DND-41 (cell line): ENCODE data around the gene UNC119B.
A peak's percentile ranks its signal among the peaks of the same experiment; 100 is the strongest.

Experiments
- ATAC-seq: fragments of 200-7000 bp; cut with Tn5 transposase; 3 replicates; pipeline ENCODE4 v1.9.1; 2021; ENCODE audit warnings: low read depth; ENCODE audit not compliant: insufficient read depth
- DNase-seq: peaks from one replicate; pipeline ENCODE4 v3.0.0-alpha.2; 2020
- H2AFZ ChIP-seq: 2 replicates; pipeline ENCODE4 v1.6.0; 2012; ENCODE audit warnings: low read depth, low read length
- H3K27ac ChIP-seq: 2 replicates; pipeline ENCODE4 v1.5.1; 2012; ENCODE audit warnings: low read length, inconsistent platforms
- H3K27me3 ChIP-seq: fragments of 200-600 bp; sonication (generic); 2 replicates; pipeline ENCODE4 v1.6.0; 2012; ENCODE audit warnings: low read length, mild to moderate bottlenecking, inconsistent platforms; ENCODE audit not compliant: insufficient read depth, poor library complexity
- H3K36me3 ChIP-seq: 2 replicates; pipeline ENCODE4 v1.5.1; 2012; ENCODE audit warnings: low read length, inconsistent platforms; ENCODE audit not compliant: insufficient read depth
- H3K4me1 ChIP-seq: 2 replicates; pipeline ENCODE4 v1.5.1; 2012; ENCODE audit warnings: mild to moderate bottlenecking, low read length; ENCODE audit not compliant: insufficient read depth
- H3K4me2 ChIP-seq: 2 replicates; pipeline ENCODE4 v1.6.0; 2012; ENCODE audit warnings: mild to moderate bottlenecking, moderate library complexity, low read length, inconsistent platforms; ENCODE audit not compliant: insufficient read depth
- H3K4me3 ChIP-seq, 2 experiments: fragments of 200-600 bp in 1 of 2; shearing (Covaris generic) in 1 of 2; 2 replicates each; pipeline ENCODE4 v1.5.1; 2012 to 2016; ENCODE audit warnings: inconsistent platforms in 2 of 2, low read length in 2 of 2, mild to moderate bottlenecking in 2 of 2, low read depth in 1 of 2, moderate library complexity in 1 of 2
- H3K79me2 ChIP-seq: 2 replicates; pipeline ENCODE4 v1.6.0; 2012; ENCODE audit warnings: low read length, inconsistent platforms; ENCODE audit not compliant: insufficient read depth
- H3K9ac ChIP-seq: 2 replicates; pipeline ENCODE4 v1.6.0; 2012; ENCODE audit warnings: low read depth, mild to moderate bottlenecking, inconsistent platforms, low read length, moderate library complexity
- H3K9me3 ChIP-seq: 2 replicates; pipeline ENCODE4 v1.5.1; 2012; ENCODE audit warnings: low read length, moderate library complexity, mild to moderate bottlenecking, inconsistent platforms; ENCODE audit not compliant: insufficient read depth, severe bottlenecking
- H4K20me1 ChIP-seq: 2 replicates; pipeline ENCODE4 v1.6.0; 2012; ENCODE audit warnings: low read length; ENCODE audit not compliant: insufficient read depth
- CTCF ChIP-seq: IDR thresholded peaks from 2 replicates; pipeline ENCODE4 v1.5.1; 2012; ENCODE audit warnings: borderline replicate concordance, low read length, moderate library complexity, mild to moderate bottlenecking; ENCODE audit not compliant: poor library complexity, severe bottlenecking; ENCODE audit errors: extremely low read depth
- EZH2 ChIP-seq: IDR thresholded peaks from 3 replicates; pipeline ENCODE4 v1.6.1; 2012; ENCODE audit warnings: borderline replicate concordance, low read depth, mild to moderate bottlenecking, moderate library complexity, low read length, inconsistent platforms; ENCODE audit not compliant: severe bottlenecking

The UNC119B gene

DNA sequence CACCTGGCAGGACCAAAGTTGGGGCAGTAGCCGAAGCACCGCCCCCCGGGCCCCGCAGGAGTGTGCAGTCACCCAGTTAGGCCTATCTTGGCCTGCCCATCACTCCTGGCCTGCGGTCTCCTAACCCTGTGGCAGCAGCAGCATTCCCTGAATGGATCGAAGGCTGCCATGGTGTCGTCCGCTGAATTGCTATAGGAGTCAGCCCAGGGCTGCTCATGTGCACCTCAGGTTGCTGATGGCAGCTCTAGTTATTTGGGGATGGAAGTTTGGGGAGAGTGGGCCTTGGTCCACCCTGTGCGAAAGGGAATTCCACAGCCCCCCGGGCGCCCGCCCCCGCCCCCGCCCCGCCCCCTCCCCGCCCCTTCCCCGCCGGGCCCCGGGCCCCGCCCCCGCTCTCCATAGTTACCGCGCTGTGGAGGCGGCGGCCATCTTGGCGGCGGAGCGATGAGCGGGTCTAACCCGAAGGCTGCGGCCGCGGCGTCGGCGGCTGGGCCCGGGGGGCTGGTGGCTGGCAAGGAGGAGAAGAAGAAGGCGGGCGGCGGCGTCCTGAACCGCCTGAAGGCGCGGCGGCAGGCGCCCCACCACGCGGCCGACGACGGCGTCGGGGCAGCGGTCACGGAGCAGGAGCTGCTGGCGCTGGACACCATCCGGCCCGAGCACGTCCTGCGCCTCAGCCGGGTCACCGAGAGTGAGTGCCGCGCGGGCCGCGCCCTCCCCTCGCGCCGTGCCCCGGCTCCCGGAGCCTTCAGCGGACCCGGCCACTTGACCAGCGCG is at the start of gene UNC119B:
Gene UNC119B, plus strand, starts transcription at position 428 of the 774 bp plus-strand sequence. Its CDS starts 17 bp downstream, at position 445.
- Histone ChIP-seq H3K27me3 (no peaks in the 10 kb centered on the region), H3K4me2 (peak within 1 kb of the TSS; percentile 89), H4K20me1 (no peaks in the 10 kb centered on the region), H3K79me2 (peaks cover 30% of the 10 kb centered on the region), H3K9ac (peak within 1 kb of the TSS; percentile 91), H3K4me3 (peak within 1 kb of the TSS; percentile 72 to 88; a peak in 3 of 4 replicates), H3K9me3 (no peaks in the 10 kb centered on the region), H3K36me3 (peaks cover 19% of the 10 kb centered on the region), H3K27ac (peak within 1 kb of the TSS; percentile 63), H3K4me1 (peaks cover 37% of the 10 kb centered on the region), H2AFZ (peak within 1 kb of the TSS; percentile 89)
- DNase-seq (peak; percentile 77), ATAC-seq (peak; percentile 83)
- TF ChIP-seq EZH2 (no peak), CTCF (no peak)

DNA sequence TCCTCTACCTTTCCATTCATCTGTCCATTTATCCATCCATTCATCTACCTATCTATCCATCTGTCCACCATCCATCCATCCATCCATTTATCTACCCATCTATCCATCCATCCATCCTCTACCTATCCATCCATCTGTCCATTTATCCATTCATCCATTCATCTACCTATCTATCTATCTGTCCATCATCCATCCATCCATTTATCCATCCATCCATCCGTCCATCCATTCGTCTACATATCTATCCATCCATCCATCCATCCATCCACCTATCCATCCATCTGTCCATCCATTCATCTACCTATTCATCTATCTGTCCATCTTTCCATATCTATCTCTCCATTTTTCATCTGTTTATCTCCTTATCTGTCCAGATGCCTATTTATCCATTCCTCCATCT is 48.8 kb upstream of the UNC119B start:
- H3K36me3 ChIP-seq: no peaks in the 10 kb centered on the region

DNA sequence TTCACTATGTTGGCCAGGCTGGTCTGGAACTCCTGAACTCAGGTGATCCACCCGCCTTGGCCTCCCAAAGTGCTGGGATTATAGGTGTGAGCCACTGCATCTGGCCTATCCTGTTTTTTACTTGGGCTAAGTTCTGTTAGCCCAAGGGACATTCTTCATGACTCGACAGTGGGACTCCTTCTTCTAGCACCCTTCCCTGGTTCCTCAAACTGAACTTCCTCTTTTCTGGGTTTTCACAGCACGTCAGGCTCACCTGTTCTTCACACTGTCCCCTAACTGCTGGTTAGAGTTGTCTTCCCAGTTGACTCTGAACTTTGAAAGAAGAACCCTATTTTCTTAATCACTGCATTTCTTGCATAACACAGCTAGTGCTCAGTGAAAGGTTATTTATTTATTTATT is 47.4 kb upstream of the UNC119B start:
- no peak overlapping the region for H3K27ac ChIP-seq
- TF ChIP-seq CTCF (no peak), EZH2 (no peak)
- no peak overlapping the region for H2AFZ ChIP-seq
- DNase-seq: no peak
- no peaks in the 10 kb centered on the region for H3K27me3 ChIP-seq
- H3K9me3 ChIP-seq: no peaks in the 10 kb centered on the region
- H3K4me3 ChIP-seq: no peak overlapping the region
- no peak overlapping the region for H3K4me2 ChIP-seq
- H3K79me2 ChIP-seq: no peaks in the 10 kb centered on the region
- H3K36me3 ChIP-seq: no peaks in the 10 kb centered on the region
- no peaks in the 10 kb centered on the region for H3K4me1 ChIP-seq
- no peak for ATAC-seq
- H3K9ac ChIP-seq: no peak overlapping the region
- H4K20me1 ChIP-seq: no peaks in the 10 kb centered on the region

More for the DNA sequence above, 48.8 kb upstream of the UNC119B start:
- Histone ChIP-seq H3K9me3 (no peaks in the 10 kb centered on the region), H4K20me1 (no peaks in the 10 kb centered on the region), H2AFZ (no peak overlapping the region), H3K4me3 (no peak overlapping the region), H3K9ac (no peak overlapping the region), H3K79me2 (no peaks in the 10 kb centered on the region), H3K27ac (no peak overlapping the region), H3K4me1 (no peaks in the 10 kb centered on the region), H3K4me2 (no peak overlapping the region), H3K27me3 (no peaks in the 10 kb centered on the region)
- no peak for DNase-seq
- TF ChIP-seq EZH2 (no peak), CTCF (no peak)
- ATAC-seq: no peak
